ENCODE measurements around the gene EHD4.

DNA sequence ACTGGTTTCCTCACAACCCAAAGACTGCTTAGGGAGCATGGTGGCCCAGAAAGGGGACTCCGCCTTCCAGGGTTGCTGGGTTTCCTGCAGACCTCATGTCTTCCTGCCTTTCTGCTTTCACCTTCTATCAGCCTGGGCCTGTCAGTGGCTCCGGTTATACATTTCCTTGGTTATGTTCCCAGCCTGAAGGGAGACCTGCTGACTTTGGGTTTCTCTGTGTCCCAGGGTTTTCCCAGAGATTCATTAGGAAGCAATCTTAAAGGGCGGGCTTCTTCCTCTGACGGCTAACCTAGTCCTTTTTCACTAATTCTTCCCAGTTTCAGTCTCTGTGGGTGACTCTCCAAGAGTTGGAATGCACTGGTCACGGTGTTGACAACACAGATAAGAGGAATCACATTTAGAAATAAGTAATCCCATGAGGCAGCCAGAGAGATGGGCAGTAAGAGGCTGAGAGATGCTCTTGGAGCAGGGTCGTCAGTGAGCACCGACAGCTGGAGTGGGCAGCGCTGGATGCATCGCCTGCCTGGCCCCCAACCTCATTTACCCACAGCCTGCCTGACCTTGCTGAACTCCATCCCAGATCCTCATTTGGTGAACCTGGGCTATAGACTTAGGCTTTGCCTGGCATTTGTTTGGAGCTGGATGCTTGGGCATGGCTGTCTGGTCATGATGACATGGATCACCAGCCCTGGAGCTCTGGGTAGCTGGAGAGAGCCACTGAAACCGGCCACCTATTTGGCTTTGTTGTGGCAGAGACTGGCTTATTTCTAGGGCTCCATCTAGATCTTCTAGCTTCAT lies 10.0 kb upstream of the EHD4 start:
- TF ChIP-seq, protein P1, sequence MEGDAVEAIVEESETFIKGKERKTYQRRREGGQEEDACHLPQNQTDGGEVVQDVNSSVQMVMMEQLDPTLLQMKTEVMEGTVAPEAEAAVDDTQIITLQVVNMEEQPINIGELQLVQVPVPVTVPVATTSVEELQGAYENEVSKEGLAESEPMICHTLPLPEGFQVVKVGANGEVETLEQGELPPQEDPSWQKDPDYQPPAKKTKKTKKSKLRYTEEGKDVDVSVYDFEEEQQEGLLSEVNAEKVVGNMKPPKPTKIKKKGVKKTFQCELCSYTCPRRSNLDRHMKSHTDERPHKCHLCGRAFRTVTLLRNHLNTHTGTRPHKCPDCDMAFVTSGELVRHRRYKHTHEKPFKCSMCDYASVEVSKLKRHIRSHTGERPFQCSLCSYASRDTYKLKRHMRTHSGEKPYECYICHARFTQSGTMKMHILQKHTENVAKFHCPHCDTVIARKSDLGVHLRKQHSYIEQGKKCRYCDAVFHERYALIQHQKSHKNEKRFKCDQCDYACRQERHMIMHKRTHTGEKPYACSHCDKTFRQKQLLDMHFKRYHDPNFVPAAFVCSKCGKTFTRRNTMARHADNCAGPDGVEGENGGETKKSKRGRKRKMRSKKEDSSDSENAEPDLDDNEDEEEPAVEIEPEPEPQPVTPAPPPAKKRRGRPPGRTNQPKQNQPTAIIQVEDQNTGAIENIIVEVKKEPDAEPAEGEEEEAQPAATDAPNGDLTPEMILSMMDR (IDR thresholded peaks at IDR 0.05; ENCODE audit: low read depth, low read length), result no peak
- no peak for TF ChIP-seq MAX (IDR thresholded peaks at IDR 0.05; ENCODE audit: low read depth, low read length)
- TF ChIP-seq POLR2A (IDR thresholded peaks at IDR 0.05; ENCODE audit: extremely low read depth, insufficient read length), result no peak
